Uterus (tissue), 2 donors: ENCODE data around the gene ANKRD29.

ENCODE experiments used
- POLR2A ChIP-seq, 2 donors: fragments of 450-650 bp; IDR thresholded peaks; one replicate each; pipeline ENCODE4 v1.6.1; 2016; ENCODE audit warnings: antibody characterized with exemption in 2 of 2, mild to moderate bottlenecking in 1 of 2, moderate library complexity in 1 of 2
- TF ChIP-seq, protein P1 (sequence below), 4 experiments: fragments of 200-600 bp in 2 of 4; fragments of 450-650 bp in 2 of 4; sonication (generic) in 2 of 4; IDR thresholded peaks; one replicate each; pipeline ENCODE4 v1.5.1; 2016 to 2019; ENCODE audit warnings: antibody characterized with exemption in 4 of 4, mild to moderate bottlenecking in 2 of 4, moderate library complexity in 1 of 4

DNA sequence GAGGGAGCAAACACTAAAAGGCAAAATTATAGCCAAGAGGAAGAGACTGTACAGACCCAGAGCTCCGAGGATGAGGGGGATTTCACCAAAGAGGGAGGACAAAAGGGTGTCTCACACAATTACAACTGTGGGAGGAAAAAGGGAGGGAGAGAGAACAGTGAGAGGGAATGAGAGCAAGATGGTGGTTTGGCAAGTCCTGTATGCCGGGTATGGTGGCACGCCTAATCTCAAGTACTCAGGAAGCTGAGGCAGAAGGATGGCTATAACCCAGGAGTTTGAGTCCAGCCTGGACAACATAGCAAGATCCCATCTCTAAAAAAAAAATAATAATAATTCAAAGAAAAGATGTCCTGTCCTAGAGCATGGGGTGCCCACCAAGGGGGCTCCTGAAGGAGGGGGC lies 110.7 kb downstream of the ANKRD29 start:
- TF ChIP-seq, protein P1, sequence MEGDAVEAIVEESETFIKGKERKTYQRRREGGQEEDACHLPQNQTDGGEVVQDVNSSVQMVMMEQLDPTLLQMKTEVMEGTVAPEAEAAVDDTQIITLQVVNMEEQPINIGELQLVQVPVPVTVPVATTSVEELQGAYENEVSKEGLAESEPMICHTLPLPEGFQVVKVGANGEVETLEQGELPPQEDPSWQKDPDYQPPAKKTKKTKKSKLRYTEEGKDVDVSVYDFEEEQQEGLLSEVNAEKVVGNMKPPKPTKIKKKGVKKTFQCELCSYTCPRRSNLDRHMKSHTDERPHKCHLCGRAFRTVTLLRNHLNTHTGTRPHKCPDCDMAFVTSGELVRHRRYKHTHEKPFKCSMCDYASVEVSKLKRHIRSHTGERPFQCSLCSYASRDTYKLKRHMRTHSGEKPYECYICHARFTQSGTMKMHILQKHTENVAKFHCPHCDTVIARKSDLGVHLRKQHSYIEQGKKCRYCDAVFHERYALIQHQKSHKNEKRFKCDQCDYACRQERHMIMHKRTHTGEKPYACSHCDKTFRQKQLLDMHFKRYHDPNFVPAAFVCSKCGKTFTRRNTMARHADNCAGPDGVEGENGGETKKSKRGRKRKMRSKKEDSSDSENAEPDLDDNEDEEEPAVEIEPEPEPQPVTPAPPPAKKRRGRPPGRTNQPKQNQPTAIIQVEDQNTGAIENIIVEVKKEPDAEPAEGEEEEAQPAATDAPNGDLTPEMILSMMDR (IDR thresholded peaks at IDR 0.05) = no peak
- no peak for TF ChIP-seq POLR2A (IDR thresholded peaks at IDR 0.05)
